Fibroblast of lung (primary cell): ENCODE results near the gene TOMM6.

Experiments used
- CTCF ChIP-seq, 2 donors: IDR thresholded peaks in 1 of 2; conservative IDR thresholded peaks in 1 of 2; 1 replicate in 1 of 2; 2 replicates in 1 of 2; pipeline ENCODE4 v1.5.1; 2011 to 2012; ENCODE audit warnings: low read length in 2 of 2, control low read depth in 1 of 2, inconsistent platforms in 1 of 2, low read depth in 1 of 2, mild to moderate bottlenecking in 1 of 2
- EZH2 ChIP-seq: IDR thresholded peaks from 2 replicates; pipeline ENCODE4 v1.5.1; 2012; ENCODE audit warnings: low read length, control low read depth, mild to moderate bottlenecking; ENCODE audit errors: missing control alignments

- no peak for TF ChIP-seq CTCF (conservative IDR thresholded peaks at IDR 0.05 in 1 of 2, IDR thresholded peaks at IDR 0.05 in 1 of 2; ENCODE audit: low read depth in 1 of 2, low read length in 2 of 2)
- TF ChIP-seq EZH2: no peak
Observed at GRCh38 chr6:41821266-41821665, 33.8 kb downstream of the TOMM6 start.
